ENCODE results near the gene IL33. TPM values are rescaled to one million over a fixed set of nuclear protein-coding genes. Genes with fewer than 3 reads are reported as not detected.

The IL33 gene
- polyA plus RNA-seq, 1 of the 3 experiments (the other 2 are of a cell fraction): not detected

- WGBS (ENCODE audit: low lambda C conversion rate): 38% methylated on average over 2 of the region's 2 CpGs
Observed at GRCh38 chr9:6194934-6195333, 20.7 kb upstream of the IL33 start.

GRCh38 chr9:6195714-6196360 lies 19.8 kb upstream of the IL33 start:
- no peaks in the 10 kb centered on the region for H3K9me3 ChIP-seq
- H3K36me3 ChIP-seq (replicated peaks in 1 of 2; ENCODE audit: control insufficient read depth in 1 of 2, insufficient read depth in 2 of 2, low read length in 1 of 2): no peaks in the 10 kb centered on the region
- no peaks in the 10 kb centered on the region for H4K20me1 ChIP-seq (ENCODE audit: insufficient read depth)
- H3K9me2 ChIP-seq: no peaks in the 10 kb centered on the region
- no peaks in the 10 kb centered on the region for H3K79me2 ChIP-seq (ENCODE audit: insufficient read depth)
- DNase-seq: no peak
- H3K9ac ChIP-seq: no peak overlapping the region
- peaks cover 6% of the 10 kb centered on the region; the same call in 1 of the 2 replicates for H3K27me3 ChIP-seq (ENCODE audit: insufficient read depth)
- POLR2A ChIA-PET: interaction anchor here (0.6 kb wide), 1 partner anchor 484 kb away, joined by 5 read pairs; no protein-coding TSS in a partner anchor
- CTCF ChIA-PET: interaction anchor here (1.0 to 2.6 kb wide), 3 partner anchors 10 to 310 kb away, joined by 3 to 12 read pairs (median 7); no protein-coding TSS in a partner anchor
- no peak overlapping the region for H2AFZ ChIP-seq (ENCODE audit: low read depth)
- no peak overlapping the region for H3K4me3 ChIP-seq (ENCODE audit: low read depth in 2 of 2, low read length in 1 of 2)
- H3K4me2 ChIP-seq: no peak overlapping the region
- no peak for TF ChIP-seq IRF3 (IDR thresholded peaks at IDR 0.05; ENCODE audit: low read depth, low read length)
- no peak for TF ChIP-seq ELF1 (IDR thresholded peaks at IDR 0.05)
- no peak for TF ChIP-seq FOSL2 (IDR thresholded peaks at IDR 0.05; ENCODE audit: borderline replicate concordance, low read depth)
- no peak for TF ChIP-seq CTCF (IDR thresholded peaks at IDR 0.05)
- 15% methylated on average over 4 of the region's 4 CpGs for WGBS (ENCODE audit: low lambda C conversion rate)
- H3F3A ChIP-seq (replicated peaks; ENCODE audit: insufficient read depth): no peaks in the 10 kb centered on the region
- no peaks in the 10 kb centered on the region for H3K4me1 ChIP-seq (ENCODE audit: control insufficient read depth in 1 of 2, insufficient read depth in 2 of 2, low read depth in 1 of 2, low read length in 1 of 2)
- H3K27ac ChIP-seq (ENCODE audit: low read depth in 2 of 2, low read length in 1 of 2): no peak overlapping the region

More at GRCh38 chr9:6194934-6195333, 20.7 kb upstream of the IL33 start:
- no peak overlapping the region for H3K27ac ChIP-seq (ENCODE audit: low read depth in 2 of 2, low read length in 1 of 2)
- no peak overlapping the region for H3K9ac ChIP-seq
- TF ChIP-seq TCF12 (IDR thresholded peaks at IDR 0.05): no peak
- peak; percentile 49 for TF ChIP-seq CTCF (IDR thresholded peaks at IDR 0.05)
- H3K4me2 ChIP-seq: no peak overlapping the region
- H3K27me3 ChIP-seq (ENCODE audit: insufficient read depth): peaks cover 6% of the 10 kb centered on the region; the same call in 1 of the 2 replicates
- no peaks in the 10 kb centered on the region for H3K36me3 ChIP-seq (replicated peaks in 1 of 2; ENCODE audit: control insufficient read depth in 1 of 2, insufficient read depth in 2 of 2, low read length in 1 of 2)
- no peaks in the 10 kb centered on the region for H3K79me2 ChIP-seq (ENCODE audit: insufficient read depth)
- CTCF ChIA-PET: interaction anchor here (0.7 to 2.6 kb wide), 7 partner anchors 9 to 298 kb away, joined by 3 to 12 read pairs (median 4); no protein-coding TSS in a partner anchor
- no peak for DNase-seq
- no peak overlapping the region for H3K4me3 ChIP-seq (ENCODE audit: low read depth in 2 of 2, low read length in 1 of 2)
- POLR2A ChIA-PET: no interaction called here
- H3K9me3 ChIP-seq: no peaks in the 10 kb centered on the region
- no peaks in the 10 kb centered on the region for H3K4me1 ChIP-seq (ENCODE audit: control insufficient read depth in 1 of 2, insufficient read depth in 2 of 2, low read depth in 1 of 2, low read length in 1 of 2)
- no peaks in the 10 kb centered on the region for H4K20me1 ChIP-seq (ENCODE audit: insufficient read depth)
- H3F3A ChIP-seq (replicated peaks; ENCODE audit: insufficient read depth): no peaks in the 10 kb centered on the region
- H3K9me2 ChIP-seq: no peaks in the 10 kb centered on the region
- no peak overlapping the region for H2AFZ ChIP-seq (ENCODE audit: low read depth)

All from SK-N-SH (cell line).